ENCODE measurements around the gene RHOH. TPM values are rescaled to one million over a fixed set of nuclear protein-coding genes. Genes with fewer than 3 reads are reported as not detected.

Gene RHOH
- total RNA-seq, 1 donor from 2014 or later = 0.17 TPM

DNA sequence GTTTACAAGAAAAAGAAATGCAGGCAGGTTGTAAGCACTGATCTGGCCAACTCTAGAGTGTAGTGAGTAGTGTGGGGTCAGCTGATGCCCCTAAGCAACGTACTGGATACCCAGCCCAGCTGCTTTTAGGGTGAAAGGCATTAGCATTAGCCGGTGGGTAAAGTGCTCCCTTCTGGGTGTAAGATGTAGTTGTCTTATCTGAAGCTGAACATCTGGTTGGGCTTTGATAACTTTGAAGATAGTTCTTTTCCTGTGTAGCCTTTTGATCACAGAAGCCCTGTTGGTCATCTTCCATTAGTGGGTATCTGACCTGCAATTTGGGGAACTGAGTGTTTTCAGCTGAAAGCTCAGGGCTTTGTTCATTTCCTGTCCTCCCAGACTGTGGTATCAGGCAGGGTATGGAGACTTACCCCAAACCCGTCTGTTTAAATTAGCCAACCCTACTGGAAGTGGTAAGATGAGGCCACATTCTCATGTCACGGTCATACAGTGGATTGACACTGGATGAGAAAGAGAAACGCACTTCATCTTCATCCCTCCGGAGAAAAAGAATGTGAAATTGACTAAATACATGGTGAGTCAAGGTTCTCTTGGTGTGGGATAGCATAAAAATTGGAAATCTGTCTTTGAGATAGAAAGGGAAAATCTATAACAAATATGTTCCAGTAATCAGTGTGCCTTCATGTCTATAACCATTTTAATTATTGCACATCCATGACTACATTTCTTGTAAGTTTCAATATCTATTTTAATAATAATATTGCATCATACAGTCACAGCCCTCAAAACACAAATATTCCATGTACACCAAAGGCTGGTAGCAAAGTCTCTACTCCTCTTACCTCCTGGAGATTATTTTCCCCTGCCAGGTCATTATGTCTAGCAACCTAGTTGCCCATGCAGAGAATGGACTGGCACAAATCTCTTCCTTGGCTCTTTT, 8.7 kb downstream of the RHOH start:
- no peak for DNase-seq

DNA sequence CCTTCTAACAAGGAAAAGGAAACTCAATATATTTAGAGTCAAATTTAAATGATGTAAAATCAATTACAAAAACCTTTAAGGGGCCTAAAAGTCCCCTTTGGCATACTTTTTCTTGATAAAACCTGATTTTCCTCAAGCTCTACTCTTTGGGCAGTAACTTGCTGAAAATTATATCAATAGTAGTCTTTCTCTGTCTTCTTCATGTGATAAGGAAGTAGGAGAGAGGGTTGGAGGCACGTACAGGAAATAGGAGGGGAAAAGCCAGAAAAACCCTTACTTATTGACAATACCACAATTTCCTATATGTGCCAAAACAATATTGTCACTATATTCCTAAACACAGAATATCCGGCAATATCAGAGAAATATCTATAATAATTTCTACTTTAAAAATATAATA, 9.6 kb downstream of the RHOH start:
- peak; percentile 20 for DNase-seq

DNA sequence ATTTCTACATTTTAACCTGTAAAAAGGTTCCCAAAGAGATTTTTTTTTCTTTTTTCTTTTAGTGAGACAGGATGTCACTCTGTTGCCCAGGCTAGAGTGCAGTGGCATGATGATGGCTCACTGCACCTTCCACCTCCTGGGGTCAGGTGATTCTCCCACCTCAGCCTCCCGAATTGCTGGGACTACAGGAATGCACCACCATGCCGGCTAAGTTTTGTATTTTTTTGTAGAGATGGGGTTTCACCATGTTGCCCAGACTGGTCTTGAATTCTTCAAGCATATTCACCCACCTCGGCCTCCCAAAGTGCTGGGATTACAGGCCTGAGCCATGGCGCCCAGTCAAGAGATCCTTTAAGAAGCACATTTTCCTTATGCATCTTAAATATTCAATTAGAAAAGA, 12.6 kb downstream of the RHOH start:
- no peak for DNase-seq

DNA sequence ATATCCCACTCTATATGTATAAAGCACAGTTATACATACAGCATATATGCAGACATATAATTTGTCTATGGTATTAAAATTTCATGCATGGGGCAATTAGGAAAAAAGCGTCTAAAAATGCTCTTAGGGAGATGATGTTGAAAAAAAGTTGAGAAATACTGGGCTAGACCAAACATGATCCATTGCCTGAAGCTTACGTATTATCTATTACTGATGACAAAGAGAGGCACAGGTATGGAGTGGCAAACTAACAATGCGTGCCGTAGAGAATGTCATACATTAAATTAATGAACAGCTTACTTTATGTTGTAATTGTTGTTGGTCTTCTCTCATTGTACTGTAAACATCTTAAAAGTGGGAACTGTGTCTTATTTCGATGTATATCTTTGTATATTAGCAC, 13.9 kb downstream of the RHOH start:
- DNase-seq = no peak

DNA sequence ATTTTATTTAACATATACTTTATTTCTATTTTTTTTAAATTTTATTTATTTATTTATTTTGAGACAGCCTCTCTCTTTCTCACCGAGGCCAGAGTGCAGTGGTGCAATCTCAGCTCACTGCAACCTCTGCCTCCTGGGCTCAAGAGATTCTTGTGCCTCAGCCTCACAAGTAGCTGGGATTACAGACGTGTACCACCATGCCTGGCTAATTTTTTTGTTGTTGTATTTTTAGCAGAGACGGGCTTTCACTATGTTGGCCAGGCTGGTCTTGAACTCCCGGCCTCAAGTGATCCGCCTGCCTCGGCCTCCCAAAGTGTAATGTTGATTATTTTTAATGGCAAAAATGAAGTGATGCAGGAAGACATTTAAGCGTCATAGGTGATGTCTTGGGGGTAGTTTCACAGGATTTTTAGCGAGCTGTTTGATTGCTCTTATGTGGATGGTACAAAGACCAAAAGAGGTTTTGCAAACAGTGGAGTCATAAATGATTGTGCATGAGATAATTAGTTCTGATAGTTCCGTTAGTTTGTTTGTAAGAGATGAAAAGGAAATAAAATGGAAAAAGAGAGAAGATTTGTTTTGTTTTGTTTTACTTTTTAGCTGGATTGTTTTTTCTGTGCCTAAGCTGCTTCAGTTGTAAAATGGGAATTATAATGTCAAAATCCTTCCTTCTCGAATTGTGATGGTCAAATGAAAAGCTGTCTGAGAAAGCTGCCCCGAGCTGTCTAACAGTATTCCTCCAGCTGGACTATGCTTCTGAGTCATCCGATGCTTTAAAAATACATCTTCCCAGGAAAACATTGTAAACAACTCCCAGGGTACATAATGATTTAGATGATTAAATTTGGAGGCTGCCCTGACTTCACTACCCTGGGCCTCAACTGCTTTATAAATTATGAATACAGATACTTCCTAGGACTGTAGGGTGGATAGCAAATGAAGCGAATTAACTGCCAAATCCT, 14.7 kb downstream of the RHOH start:
- DNase-seq = peak; percentile 31

DNA sequence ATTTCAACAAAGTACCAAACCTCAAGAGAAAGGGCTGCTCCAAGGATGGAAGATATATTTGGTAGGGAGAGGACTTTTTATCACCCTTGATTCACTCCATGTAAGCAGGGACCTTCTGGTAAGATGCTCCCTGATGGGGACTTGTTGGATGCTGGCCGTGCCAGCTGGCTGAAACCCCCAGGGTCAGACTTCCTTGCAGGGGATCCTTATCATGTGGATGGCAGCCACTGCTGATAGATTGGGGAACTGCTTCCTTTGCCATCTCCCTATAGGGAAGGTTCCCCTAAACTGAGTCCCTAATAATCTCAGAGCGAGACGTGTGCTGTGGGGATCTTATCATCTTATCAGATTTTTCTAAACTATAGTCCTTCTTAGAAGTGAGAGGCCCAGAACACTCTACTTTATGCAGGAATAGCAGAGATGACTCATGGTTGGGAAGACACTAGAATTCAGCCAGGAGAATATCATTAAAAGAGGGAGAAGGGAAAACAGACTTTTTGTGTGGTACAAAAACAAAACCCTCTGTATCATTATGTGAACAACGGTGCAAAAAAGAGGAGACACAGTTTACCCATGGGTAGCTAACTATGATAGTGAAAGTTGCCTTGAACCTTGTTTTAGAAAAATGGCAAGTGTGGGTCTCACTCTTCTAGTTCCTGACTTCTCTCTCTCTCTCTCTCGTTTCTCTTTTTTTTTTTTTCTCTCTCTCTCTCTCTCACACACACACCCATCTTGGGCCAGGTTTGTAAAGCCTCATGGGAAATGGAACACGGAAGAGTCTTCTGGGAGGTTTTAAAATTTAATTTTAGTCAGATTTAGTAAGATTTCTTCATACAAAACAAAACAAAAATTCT, 16.1 kb downstream of the RHOH start:
- DNase-seq = no peak

DNA sequence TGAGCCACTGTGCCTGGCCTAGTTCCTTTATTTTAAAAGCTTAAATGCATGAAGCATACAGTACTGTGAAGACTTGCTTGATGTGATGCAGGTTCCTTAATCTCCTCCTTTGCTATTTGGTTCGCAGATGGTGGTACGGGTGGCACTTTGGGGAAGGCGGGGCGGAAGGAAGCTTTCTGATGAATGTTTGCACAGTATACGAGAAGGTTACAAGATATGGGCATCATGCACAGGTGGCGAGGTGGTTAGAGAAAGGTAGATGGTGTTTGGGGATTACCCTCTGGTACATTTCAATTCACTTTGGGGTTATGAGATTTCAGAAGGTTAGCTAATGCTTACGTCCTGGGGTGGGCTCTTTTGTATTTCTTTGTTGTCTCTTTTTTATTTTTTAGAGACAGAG, 17.2 kb downstream of the RHOH start:
- no peak for DNase-seq

DNA sequence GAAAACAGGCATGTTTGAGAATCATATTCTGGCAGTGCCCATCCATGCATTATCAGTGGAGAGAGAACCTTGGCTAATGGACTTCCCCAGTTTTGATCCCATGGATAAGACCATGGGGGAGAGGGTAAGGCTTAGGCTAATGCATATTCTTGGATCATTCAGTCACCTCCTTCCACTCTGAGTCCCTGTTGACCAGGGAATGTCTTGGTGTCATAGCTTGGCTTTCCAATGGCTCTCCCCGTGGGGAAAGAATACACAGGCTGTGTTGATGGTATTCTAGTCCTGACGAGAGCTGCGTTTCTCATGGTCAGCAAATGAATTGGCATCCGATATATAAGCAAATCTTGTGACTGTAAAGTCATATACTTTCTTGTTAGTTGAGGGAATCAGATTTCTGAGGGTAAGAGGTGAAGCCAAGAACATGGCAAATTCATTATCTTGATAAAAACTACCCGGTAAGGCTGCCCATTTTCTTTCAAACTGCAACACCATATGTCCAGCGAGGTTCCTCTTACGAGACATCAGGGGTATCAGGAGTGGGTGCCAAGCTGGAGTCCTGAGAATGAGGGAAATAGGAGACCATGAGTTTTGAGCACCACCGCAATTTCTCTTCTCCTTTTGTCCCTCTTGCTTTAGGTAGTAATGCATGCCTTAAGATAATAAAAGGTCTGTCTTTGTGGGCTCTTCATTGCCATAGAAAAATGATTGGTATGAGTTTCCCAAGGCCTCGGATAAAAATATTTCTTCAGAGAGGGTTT, 18.0 kb downstream of the RHOH start:
- no peak for DNase-seq

DNA sequence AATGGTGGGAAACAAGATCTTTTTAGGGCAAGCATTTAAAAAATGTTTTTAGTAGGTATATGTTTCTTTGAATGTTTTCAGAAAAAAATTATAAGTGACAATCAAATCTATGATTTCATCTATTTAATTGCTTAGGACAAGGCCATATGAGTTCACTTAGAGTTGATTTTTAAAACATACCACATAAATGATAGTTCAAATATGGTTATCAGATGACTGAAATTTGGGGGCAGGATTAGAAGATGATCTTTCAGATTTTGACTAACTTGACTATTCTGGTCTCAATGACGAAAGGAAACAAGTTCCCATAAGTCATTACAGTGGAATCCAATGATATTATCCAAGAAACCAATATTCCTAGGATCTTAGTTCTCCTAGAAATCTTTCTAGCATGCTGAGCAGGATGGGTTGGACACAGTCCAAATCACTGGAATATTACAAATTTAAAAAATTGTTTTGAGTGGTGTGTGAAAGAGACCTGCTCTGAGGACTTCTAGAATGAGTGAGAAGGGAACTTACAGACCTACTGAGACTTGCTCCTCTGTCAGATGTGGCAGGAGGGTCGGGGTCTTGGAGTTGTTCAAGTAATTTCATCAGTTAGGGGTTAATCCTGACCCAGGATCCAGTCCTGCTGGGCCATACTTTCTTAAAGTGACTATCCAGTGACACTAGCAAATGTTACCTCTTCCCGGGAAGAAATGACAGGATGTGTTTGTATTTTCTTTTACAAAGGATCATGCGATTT, 20.0 kb downstream of the RHOH start:
- DNase-seq = no peak

DNA sequence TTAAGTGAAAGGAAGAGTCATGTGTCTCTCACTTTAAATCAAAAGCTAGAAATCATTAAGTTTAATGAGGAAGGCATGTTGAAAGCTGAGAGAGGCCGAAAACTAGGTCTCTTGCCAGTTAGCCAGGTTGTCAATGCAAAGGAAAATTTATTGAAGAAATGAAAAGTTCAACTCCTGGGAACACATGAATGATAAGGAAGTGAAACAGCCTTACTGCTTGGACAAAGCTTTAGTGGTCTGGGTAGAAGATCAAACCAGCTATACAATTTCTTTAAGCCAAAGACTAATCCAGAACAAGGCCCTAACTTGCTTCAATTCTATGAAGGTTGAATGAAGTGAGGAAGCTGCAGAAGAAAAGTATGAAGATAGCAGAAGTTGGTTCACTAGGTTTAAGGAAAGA, 24.9 kb downstream of the RHOH start:
- no peak for DNase-seq

DNA sequence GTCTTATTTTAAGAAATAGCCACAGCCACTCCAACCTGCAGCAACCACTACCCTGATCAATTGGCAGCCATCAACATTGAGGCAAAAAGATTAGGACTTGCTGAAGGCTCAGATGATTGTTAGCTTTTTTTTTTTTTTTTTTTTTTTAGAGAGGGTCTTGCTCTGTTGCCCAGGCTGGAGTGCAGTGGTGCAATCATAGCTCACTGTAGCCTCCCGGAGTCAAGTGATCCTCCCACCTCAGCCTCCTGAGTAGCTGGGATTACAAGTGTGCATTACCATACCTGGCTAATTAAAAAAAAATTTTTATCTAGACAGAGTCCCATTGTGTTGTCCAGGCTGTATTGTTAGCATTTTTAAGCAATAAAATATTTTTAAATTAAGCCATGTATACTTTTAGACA, 26.5 kb downstream of the RHOH start:
- DNase-seq = no peak

DNA sequence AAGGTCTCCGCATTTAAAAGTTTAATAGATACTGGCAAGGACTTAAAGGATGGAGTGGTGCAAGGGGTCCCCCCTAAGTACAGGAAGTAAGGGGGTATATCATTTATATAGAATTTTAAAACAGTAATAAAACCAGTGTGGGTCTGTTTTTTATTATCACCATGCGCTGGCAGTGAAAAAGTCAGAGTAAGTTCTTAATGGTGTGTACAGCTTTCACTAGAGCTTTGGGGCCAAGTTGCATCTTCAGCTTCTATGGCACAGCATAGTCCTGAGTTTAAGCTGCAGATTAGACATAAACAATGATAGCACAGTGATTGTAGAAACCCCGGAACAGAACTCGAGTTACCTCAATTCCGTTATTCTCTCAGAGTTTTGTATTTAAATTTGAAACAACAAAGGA, 27.6 kb downstream of the RHOH start:
- DNase-seq = no peak

DNA sequence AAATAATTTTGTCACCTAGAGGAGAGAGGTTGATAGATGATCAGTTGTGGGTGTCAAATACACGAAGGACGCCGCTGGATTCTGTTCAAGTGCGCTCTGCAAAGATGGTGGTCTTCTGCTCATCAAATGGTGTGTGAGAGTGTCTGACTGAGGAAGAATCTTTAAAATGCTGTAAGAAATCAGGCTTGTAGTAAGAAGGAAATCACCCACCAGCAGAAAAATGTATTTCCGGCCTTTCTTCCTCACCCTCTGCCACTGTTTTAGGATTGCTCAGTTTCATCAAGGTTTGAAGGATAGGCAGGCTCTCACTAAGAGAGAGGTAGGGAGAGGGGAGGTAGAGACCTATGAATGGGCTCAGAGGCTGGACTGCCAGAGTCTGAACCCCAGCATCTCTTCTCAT, 28.7 kb downstream of the RHOH start:
- DNase-seq = no peak

DNA sequence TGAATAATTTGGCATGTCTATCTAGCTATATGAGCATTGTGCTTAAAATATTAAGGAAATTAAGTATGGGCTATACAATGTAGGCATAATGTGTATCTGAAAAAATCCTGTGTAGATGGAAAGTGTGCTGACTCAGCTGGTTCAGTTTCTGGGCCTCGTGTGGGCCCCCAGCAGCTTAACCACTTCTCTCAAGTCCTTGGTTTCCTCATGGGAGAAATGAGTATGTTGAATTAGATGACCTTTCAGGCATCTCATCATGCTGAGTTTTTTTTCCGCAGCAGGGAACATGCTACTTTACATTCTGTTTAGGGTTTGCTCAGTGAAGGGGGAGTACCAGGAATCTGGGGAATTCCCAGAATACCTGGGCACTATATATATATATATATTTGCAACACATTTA, 30.5 kb downstream of the RHOH start:
- no peak for DNase-seq

DNA sequence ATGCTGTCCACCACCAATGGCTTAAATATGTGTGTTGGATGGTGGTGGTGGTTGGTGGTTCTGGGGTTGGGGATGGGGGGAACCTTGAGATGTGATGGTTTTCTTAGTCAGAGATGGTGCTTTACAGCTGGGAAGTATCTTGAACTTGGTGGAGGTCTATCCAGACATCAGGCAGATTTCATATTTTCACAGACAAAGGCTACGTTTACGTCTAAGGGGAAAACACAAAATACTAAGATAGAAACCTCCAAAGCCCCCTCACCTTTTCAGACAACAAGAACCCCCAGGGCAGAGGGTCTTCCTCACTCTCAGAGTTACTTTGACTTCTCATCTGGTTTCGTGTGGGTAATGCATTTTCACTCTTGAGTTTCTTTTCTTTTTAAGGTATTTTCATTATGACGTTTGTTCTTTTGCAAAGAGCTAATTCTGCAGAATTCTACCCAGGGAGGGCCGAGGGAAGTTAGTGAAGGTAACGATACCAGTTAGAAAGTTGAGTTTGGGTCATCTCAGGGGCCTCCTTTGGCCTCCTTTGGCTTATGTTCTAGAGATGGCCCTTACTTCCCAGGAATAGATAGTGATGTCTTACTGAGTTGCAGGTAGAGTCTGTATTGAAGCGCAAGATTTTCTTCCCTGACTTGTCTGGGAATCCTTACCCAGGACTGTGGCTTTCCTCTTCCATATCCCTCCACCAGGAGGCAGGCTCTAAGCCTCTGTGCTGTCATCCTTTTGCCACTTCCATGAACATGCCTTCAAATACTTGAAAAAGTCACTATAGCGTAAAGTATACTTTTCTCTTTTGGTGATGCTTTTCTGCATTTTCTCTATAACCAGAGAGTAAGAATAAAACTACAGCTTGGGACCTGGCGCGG, 31.9 kb downstream of the RHOH start:
- DNase-seq = peak; percentile 25

DNA sequence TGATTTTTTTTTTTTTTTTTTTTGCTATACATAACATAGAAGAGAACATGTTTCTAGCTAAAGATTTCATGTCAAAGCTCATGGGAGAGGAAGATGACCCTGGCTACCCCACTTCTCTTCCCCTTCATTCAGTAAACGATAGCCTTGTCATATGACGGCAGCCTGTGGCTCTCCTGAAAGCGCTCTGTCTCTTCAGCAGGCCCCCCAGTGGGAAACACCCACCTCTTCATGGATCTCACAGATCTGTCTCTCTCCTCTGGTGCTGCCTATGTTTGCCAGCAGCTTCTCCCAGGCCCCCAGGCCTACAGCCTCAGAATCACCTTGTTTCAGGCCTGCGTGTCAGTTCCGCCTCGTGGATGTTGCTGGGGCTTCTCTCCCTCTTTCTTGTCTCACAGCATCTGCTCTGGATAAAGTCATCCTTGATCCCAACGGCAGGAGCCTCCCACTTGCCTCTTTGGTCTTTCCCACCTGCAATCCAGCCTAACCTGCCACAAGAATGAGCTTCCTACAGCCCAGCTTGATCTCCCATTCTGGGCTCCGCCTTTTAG, 34.6 kb downstream of the RHOH start:
- DNase-seq = no peak

DNA sequence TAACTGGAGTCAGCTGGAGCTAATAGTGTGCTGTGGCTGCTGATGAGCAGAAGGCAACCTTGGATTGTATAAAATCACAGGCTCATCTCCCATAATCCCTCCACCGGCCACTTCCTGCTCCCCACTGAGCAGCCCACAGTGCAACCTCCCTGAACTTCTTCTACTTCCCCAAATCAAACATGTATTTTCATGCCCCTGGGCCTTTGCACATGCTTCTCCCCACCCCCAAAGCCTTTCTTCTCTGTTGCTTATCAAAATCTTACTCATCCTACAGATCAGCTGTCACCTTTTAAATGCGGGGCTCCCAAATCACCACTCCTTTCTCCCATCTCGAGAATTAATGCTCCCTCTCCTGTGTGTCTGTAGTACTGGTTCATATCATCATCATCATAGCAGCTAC, 35.8 kb downstream of the RHOH start:
- DNase-seq = no peak

DNA sequence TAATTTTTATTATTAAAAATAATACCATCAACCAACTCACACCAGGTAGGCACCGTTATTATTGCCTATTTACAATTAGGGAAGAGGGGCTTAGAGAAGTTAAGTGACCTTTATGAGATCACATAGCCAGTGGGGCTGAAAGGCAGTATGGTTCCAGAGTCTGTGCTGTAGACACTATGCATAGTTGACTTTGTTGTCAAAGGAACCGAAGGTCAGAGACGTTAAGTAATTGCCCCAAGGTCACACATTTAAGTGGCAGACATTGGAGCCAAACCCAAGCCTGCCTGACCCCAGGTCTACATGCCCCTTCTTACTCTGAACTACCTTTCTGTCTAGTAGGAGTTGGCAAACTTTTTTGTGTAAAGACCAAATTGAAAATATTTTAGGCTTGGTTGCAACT, 36.4 kb downstream of the RHOH start:
- no peak for DNase-seq

DNA sequence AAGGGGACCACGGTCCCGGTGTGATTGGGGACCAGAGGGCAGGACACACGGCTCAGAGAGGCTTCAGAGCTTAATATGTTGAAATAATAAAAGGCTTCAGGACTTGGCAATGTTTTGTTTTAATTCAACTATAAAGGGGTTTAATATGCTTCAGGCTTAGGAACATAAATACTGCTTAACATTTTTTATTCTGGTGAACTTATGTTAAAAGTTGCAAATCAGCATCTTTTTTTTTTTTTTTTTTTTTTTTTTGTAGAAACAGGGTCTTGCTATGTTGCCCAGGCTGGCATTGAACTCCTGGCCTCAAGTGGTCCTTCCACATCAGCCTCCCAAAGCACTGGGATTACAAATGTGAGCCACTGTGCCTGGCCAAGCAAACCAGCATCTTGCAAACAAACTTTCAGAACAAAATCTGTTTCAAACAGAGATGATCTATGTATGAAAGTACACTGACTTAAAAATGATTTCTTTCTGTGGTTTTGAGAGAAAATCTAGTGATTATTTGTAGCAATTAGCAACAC, 37.7 kb downstream of the RHOH start:
- no peak for DNase-seq
